Renal pelvis (tissue), 4 donors: ENCODE results near the gene RND3. TPM values are rescaled to one million over a fixed set of nuclear protein-coding genes. Genes with fewer than 3 reads are reported as not detected.

Experiments
- DNase-seq: peaks from one replicate; pipeline ENCODE4 v3.0.0-alpha.2; 2013
- polyA plus RNA-seq, 3 donors: library from polyadenylated mRNA; unstranded; fragments of 120-200 nt; gene quantifications; one replicate each; pipeline ENCODE4 v1.2.1, GENCODE V29; 2013; ENCODE audit not compliant: insufficient read length in 3 of 3

The RND3 gene
- polyA plus RNA-seq, 3 donors = 38.1 to 48.3 (median 45.9) TPM

GRCh38 chr2:150478200-150478974 is 9.1 kb downstream of the RND3 start:
- no peak for DNase-seq

- no peak for DNase-seq
Observed at GRCh38 chr2:150477347-150477746, 10.1 kb downstream of the RND3 start.

GRCh38 chr2:150476809-150477302 is 10.6 kb downstream of the RND3 start:
- no peak for DNase-seq

- no peak for DNase-seq
Observed at GRCh38 chr2:150476286-150476685, 11.2 kb downstream of the RND3 start.

GRCh38 chr2:150475479-150476250 is 11.8 kb downstream of the RND3 start:
- no peak for DNase-seq

- no peak for DNase-seq
Observed at GRCh38 chr2:150474326-150475074, 13.0 kb downstream of the RND3 start.

GRCh38 chr2:150473767-150474166 is 13.7 kb downstream of the RND3 start:
- no peak for DNase-seq

GRCh38 chr2:150472511-150472899 is 15.0 kb downstream of the RND3 start:
- DNase-seq = no peak

- DNase-seq = no peak
Observed at GRCh38 chr2:150471813-150472510, 15.5 kb downstream of the RND3 start.

- no peak for DNase-seq
Observed at GRCh38 chr2:150470435-150470834, 17.0 kb downstream of the RND3 start.

GRCh38 chr2:150469706-150470274 is 17.7 kb downstream of the RND3 start:
- DNase-seq = no peak

- no peak for DNase-seq
Observed at GRCh38 chr2:150468350-150468960, 19.0 kb downstream of the RND3 start.

- DNase-seq = no peak
Observed at GRCh38 chr2:150467621-150467963, 19.9 kb downstream of the RND3 start.

- no peak for DNase-seq
Observed at GRCh38 chr2:150466741-150467620, 20.5 kb downstream of the RND3 start.

- DNase-seq = no peak
Observed at GRCh38 chr2:150465703-150466569, 21.5 kb downstream of the RND3 start.

GRCh38 chr2:150464986-150465385 is 22.5 kb downstream of the RND3 start:
- DNase-seq = no peak

GRCh38 chr2:150464270-150464669 is 23.2 kb downstream of the RND3 start:
- no peak for DNase-seq

GRCh38 chr2:150462770-150463169 is 24.7 kb downstream of the RND3 start:
- no peak for DNase-seq

- DNase-seq = no peak
Observed at GRCh38 chr2:150459281-150459680, 28.2 kb downstream of the RND3 start.
